Natural killer cell (primary cell): Measurements from ENCODE around the gene MTMR3. TPM values are rescaled to one million over a fixed set of nuclear protein-coding genes. Genes with fewer than 3 reads are reported as not detected.

Experiments used
- ATAC-seq, 3 donors: fragments of 150-1000 bp in 2 of 3; fragments of 200-7000 bp in 1 of 3; cut with Tn5 transposase; 1 replicate in 1 of 3; 2 replicates in 2 of 3; pipeline ENCODE4 v1.10.0; 2021; ENCODE audit warnings: mild to moderate bottlenecking in 2 of 3, moderate library complexity in 2 of 3
- DNase-seq, 2 donors: peaks; one replicate each; pipeline versions ENCODE4 v3.0.0 to v3.0.0-alpha.2; 2013 to 2021; ENCODE audit warnings: mixed read lengths in 1 of 2
- H3K27ac ChIP-seq: one replicate; pipeline ENCODE4 v1.5.1; 2013; ENCODE audit warnings: mild to moderate bottlenecking, low read length
- H3K27me3 ChIP-seq: one replicate; pipeline ENCODE4 v1.6.1; 2013; ENCODE audit warnings: low read length; ENCODE audit not compliant: control insufficient read depth, insufficient read depth
- H3K36me3 ChIP-seq: one replicate; pipeline ENCODE4 v1.6.1; 2013; ENCODE audit warnings: low read length; ENCODE audit not compliant: control insufficient read depth, insufficient read depth
- H3K4me1 ChIP-seq: one replicate; pipeline ENCODE4 v1.6.1; 2013; ENCODE audit warnings: low read length; ENCODE audit not compliant: control insufficient read depth, insufficient read depth
- H3K4me3 ChIP-seq: one replicate; pipeline ENCODE4 v1.5.1; 2013; ENCODE audit warnings: low read length
- H3K9me3 ChIP-seq: one replicate; pipeline ENCODE4 v1.6.1; 2013; ENCODE audit warnings: low read length; ENCODE audit not compliant: control insufficient read depth, insufficient read depth
- H3K27ac Mint-ChIP-seq, 2 donors: one replicate each; pipeline ENCODE4 v1.8.0; 2022; ENCODE audit warnings: mild to moderate bottlenecking in 2 of 2, mixed read lengths in 2 of 2, moderate library complexity in 1 of 2
- H3K27me3 Mint-ChIP-seq, 2 donors: one replicate each; pipeline ENCODE4 v1.8.0; 2022; ENCODE audit warnings: low read depth in 2 of 2, mixed read lengths in 2 of 2
- H3K36me3 Mint-ChIP-seq: one replicate; pipeline ENCODE4 v1.8.0; 2022; ENCODE audit warnings: mixed read lengths
- H3K4me1 Mint-ChIP-seq, 2 donors: one replicate each; pipeline ENCODE4 v1.8.0; 2022; ENCODE audit warnings: mixed read lengths in 2 of 2
- H3K4me3 Mint-ChIP-seq: one replicate; pipeline ENCODE4 v1.8.0; 2022; ENCODE audit warnings: mild to moderate bottlenecking, moderate library complexity, mixed read lengths
- H3K9me3 Mint-ChIP-seq, 2 donors: one replicate each; pipeline ENCODE4 v1.8.0; 2022; ENCODE audit warnings: mixed read lengths in 2 of 2
- WGBS: methylation state at CpG from one replicate; pipeline ENCODE4 v1.1.7; 2013; ENCODE audit warnings: missing lambda C conversion rate; ENCODE audit not compliant: insufficient coverage; 5-methylcytosine and 5-hydroxymethylcytosine counted together
- intact Hi-C: fragments of 100-400 bp; cut with micrococcal nuclease; formaldehyde crosslinking; loops from one replicate; pipeline ENCODE4 v1.14.2; 2022
- total RNA-seq, 4 donors: library from RNA; stranded (reverse); fragments of 120-200 nt in 1 of 4; gene quantifications; one replicate each; pipeline versions ENCODE4 v1.2.3 to v1.2.4, GENCODE V29; 2013 to 2022
- TF ChIP-seq, protein P1 (sequence below): fragments of 200-600 bp; IDR thresholded peaks from one replicate; pipeline ENCODE4 v1.8.0; 2022; ENCODE audit warnings: antibody characterized with exemption

Gene MTMR3
- total RNA-seq, 3 donors from 2014 or later (not counting 1 experiment from before 2014, with no cell fraction given), result 62.1 to 83.4 (median 75.6) TPM

GRCh38 chr22:29872989-29873388 lies 10.0 kb upstream of the MTMR3 start:
- H3K36me3 ChIP-seq, result no peaks in the 10 kb centered on the region
- H3K36me3 Mint-ChIP-seq, result no peaks in the 10 kb centered on the region
- H3K27ac ChIP-seq, result no peak overlapping the region
- TF ChIP-seq, protein P1, sequence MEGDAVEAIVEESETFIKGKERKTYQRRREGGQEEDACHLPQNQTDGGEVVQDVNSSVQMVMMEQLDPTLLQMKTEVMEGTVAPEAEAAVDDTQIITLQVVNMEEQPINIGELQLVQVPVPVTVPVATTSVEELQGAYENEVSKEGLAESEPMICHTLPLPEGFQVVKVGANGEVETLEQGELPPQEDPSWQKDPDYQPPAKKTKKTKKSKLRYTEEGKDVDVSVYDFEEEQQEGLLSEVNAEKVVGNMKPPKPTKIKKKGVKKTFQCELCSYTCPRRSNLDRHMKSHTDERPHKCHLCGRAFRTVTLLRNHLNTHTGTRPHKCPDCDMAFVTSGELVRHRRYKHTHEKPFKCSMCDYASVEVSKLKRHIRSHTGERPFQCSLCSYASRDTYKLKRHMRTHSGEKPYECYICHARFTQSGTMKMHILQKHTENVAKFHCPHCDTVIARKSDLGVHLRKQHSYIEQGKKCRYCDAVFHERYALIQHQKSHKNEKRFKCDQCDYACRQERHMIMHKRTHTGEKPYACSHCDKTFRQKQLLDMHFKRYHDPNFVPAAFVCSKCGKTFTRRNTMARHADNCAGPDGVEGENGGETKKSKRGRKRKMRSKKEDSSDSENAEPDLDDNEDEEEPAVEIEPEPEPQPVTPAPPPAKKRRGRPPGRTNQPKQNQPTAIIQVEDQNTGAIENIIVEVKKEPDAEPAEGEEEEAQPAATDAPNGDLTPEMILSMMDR, result no peak
- peaks cover 3 to 11% of the 10 kb centered on the region in 2 donors for H3K27me3 Mint-ChIP-seq
- DNase-seq (no peak), ATAC-seq (peak in 1 of 3 donors; percentile 55)
- 69% methylated on average over 4 of the region's 5 CpGs for WGBS
- intact Hi-C loops, result no loop called here
- H3K27ac Mint-ChIP-seq, result no peak overlapping the region
- H3K4me3 ChIP-seq, result no peak overlapping the region
- no peaks in the 10 kb centered on the region for H3K4me1 ChIP-seq
- no peak overlapping the region for H3K4me3 Mint-ChIP-seq
- H3K27me3 ChIP-seq, result no peaks in the 10 kb centered on the region
- no peaks in the 10 kb centered on the region for H3K9me3 Mint-ChIP-seq
- no peaks in the 10 kb centered on the region for H3K9me3 ChIP-seq
- H3K4me1 Mint-ChIP-seq, result no peaks in the 10 kb centered on the region

- Histone ChIP-seq H3K9me3 (no peaks in the 10 kb centered on the region), H3K4me3 (no peak overlapping the region), H3K27ac (no peak overlapping the region), H3K36me3 (no peaks in the 10 kb centered on the region), H3K27me3 (no peaks in the 10 kb centered on the region), H3K4me1 (no peaks in the 10 kb centered on the region)
- intact Hi-C loops, result no loop called here
- Mint-ChIP-seq H3K4me1 (no peaks in the 10 kb centered on the region), H3K36me3 (no peaks in the 10 kb centered on the region), H3K9me3 (no peaks in the 10 kb centered on the region), H3K4me3 (no peak overlapping the region), H3K27ac (no peak overlapping the region), H3K27me3 (peaks cover 0 to 11% of the 10 kb centered on the region in 2 donors)
- TF ChIP-seq, protein P1, result no peak
- ATAC-seq (no peak), DNase-seq (no peak)
- WGBS, result 100% methylated on average over 2 of the region's 2 CpGs
Observed at GRCh38 chr22:29873943-29874342, 9.0 kb upstream of the MTMR3 start.

DNA sequence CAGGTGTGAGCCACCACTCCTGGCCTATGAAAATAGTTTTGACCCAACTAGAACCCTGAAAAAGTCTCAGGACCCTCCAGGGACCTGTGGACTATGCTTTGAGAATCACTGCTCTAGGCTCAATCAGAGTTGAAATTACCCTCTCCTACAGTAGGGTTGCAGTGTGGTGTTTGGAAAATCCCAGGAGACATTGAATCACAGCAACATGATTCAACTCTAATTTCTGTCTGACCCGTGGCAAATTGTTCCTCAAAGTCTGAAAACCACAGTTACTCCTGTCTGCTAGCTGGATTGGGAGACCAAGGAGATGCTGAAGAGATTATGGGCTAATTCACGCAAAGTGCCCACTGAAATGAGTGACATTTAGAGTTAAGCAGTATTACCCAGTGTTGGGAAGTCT lies 5.4 kb upstream of the MTMR3 start:
- DNase-seq (no peak), ATAC-seq (no peak)
- Mint-ChIP-seq H3K27ac (no peak overlapping the region), H3K27me3 (peaks cover 0 to 11% of the 10 kb centered on the region in 2 donors), H3K4me3 (no peak overlapping the region), H3K9me3 (no peaks in the 10 kb centered on the region), H3K36me3 (no peaks in the 10 kb centered on the region), H3K4me1 (peaks cover 0 to under 1% of the 10 kb centered on the region in 2 donors)
- no peaks in the 10 kb centered on the region for H3K27me3 ChIP-seq
- no peaks in the 10 kb centered on the region for H3K36me3 ChIP-seq
- no peak overlapping the region for H3K27ac ChIP-seq
- peaks cover 3% of the 10 kb centered on the region for H3K4me1 ChIP-seq
- intact Hi-C loops, result no loop called here
- no peak overlapping the region for H3K4me3 ChIP-seq
- TF ChIP-seq, protein P1, result no peak
- H3K9me3 ChIP-seq, result no peaks in the 10 kb centered on the region
- WGBS, result 72% methylated on average over 2 of the region's 2 CpGs

DNA sequence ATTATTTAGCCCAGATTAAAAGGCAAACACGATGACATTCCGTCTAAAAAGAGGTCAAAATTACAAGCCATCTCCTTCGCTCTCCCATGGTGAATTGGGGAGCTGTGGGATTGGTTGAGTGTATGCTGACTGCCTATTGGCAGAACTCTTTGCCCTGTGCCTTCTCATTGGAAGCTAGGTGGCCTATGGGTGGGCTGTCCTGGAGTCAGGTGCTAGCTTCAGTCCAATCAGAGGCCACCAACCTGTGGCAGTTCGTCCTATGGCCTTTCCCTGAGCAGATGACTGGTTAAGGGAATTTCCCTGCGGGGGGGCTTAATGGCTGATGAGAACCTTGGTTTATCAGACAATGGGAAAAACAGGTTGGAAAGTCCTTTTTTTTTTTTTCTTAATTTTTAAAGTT lies 3.2 kb upstream of the MTMR3 start:
- Mint-ChIP-seq H3K4me1 (peaks cover 9 to 14% of the 10 kb centered on the region in 2 donors), H3K4me3 (no peak overlapping the region), H3K9me3 (no peaks in the 10 kb centered on the region), H3K27me3 (peaks cover 0 to 11% of the 10 kb centered on the region in 2 donors), H3K36me3 (no peaks in the 10 kb centered on the region), H3K27ac (no peak overlapping the region)
- Histone ChIP-seq H3K4me1 (peaks cover 17% of the 10 kb centered on the region), H3K9me3 (no peaks in the 10 kb centered on the region), H3K4me3 (no peak overlapping the region), H3K36me3 (no peaks in the 10 kb centered on the region), H3K27me3 (no peaks in the 10 kb centered on the region), H3K27ac (no peak overlapping the region)
- WGBS, result 97% methylated on average over 5 of the region's 5 CpGs
- peak in 1 of 2 donors; percentile 44 for DNase-seq
- intact Hi-C loops, result no loop called here
- peak in 1 of 3 donors; percentile 17 for ATAC-seq
- TF ChIP-seq, protein P1, result no peak
